K562 (cell line): ENCODE results near the gene NQO2. TPM values are rescaled to one million over a fixed set of nuclear protein-coding genes. Genes with fewer than 3 reads are reported as not detected.

Experiments used
- ELF2 ChIP-seq: fragments of 250-450 bp; sonication (Bioruptor Pico); IDR thresholded peaks from 2 replicates; pipeline ENCODE4 v1.5.0; 2021; ENCODE audit warnings: mild to moderate bottlenecking
- GABPB1 ChIP-seq: sonication (generic); formaldehyde crosslinking; IDR thresholded peaks from 2 replicates; pipeline ENCODE4 v1.8.0; 2022; ENCODE audit warnings: mild to moderate bottlenecking, missing genetic modification reagents
- RBM14 ChIP-seq: fragments of 200-400 bp; formaldehyde crosslinking; IDR thresholded peaks from 2 replicates; pipeline ENCODE4 v1.6.1; 2018; ENCODE audit warnings: low read depth, mild to moderate bottlenecking, low read length, moderate library complexity, borderline replicate concordance; ENCODE audit not compliant: insufficient read depth
- SNRNP70 ChIP-seq: fragments of 200-400 bp; formaldehyde crosslinking; optimal IDR thresholded peaks from 2 replicates; pipeline ENCODE3; 2017; ENCODE audit warnings: low read depth, low read length
- SOX6 ChIP-seq: fragments of 450-650 bp; IDR thresholded peaks from 2 replicates; pipeline ENCODE4 v1.6.1; 2014; ENCODE audit warnings: mild to moderate bottlenecking
- SP2 ChIP-seq: IDR thresholded peaks from 2 replicates; pipeline ENCODE4 v1.6.1; 2011; ENCODE audit warnings: mild to moderate bottlenecking, low read depth, low read length, moderate library complexity; ENCODE audit not compliant: poor library complexity, severe bottlenecking; ENCODE audit errors: extremely low read depth
- TAF7 ChIP-seq: fragments of 450-650 bp; IDR thresholded peaks from 2 replicates; pipeline ENCODE4 v1.6.1; 2016; ENCODE audit warnings: missing genetic modification characterization, missing compliant biosample characterization
- ZKSCAN8 ChIP-seq: fragments of 200-800 bp; sonication (Bioruptor generic); IDR thresholded peaks from 2 replicates; pipeline ENCODE4 v1.6.1; 2016; ENCODE audit warnings: missing genetic modification characterization, missing compliant biosample characterization
- ZNF449 ChIP-seq: fragments of 250-450 bp; sonication (Bioruptor Pico); IDR thresholded peaks from 2 replicates; pipeline ENCODE4 v1.8.0; 2022; ENCODE audit warnings: moderate library complexity, mild to moderate bottlenecking, inconsistent platforms
- ZNF583 ChIP-seq: fragments of 250-450 bp; sonication (Bioruptor Pico); IDR thresholded peaks from 2 replicates; pipeline ENCODE4 v1.4.0; 2020
- ZNF740 ChIP-seq, 3 experiments: fragments of 200-800 bp in 1 of 3; sonication (Bioruptor generic) in 1 of 3; sonication (generic) in 1 of 3; formaldehyde crosslinking in 1 of 3; IDR thresholded peaks; 2 replicates each; pipeline versions ENCODE4 v1.6.1 to v1.8.0; 2016 to 2022; ENCODE audit warnings: mild to moderate bottlenecking in 2 of 3, missing compliant biosample characterization in 2 of 3, missing genetic modification characterization in 2 of 3, missing genetic modification reagents in 1 of 3
- polyA plus RNA-seq, 8 experiments: library from polyadenylated mRNA; depleted of rRNA in 4 of 8; stranded (reverse) in 5 of 8; unstranded in 3 of 8; fragments of >200 nt; fragmentation: Nextera tagmentation in 2 of 8; fragmentation: Illumina TruSeq in 1 of 8; extraction: Ambion mirVana in 2 of 8; extraction: Trizol in 1 of 8; gene quantifications; 2 replicates each; pipeline versions ENCODE4 v1.2.1 to v1.2.3, GENCODE V29; 2011 to 2014; ENCODE audit warnings: inconsistent platforms in 1 of 8, missing spikeins in 1 of 8
- total RNA-seq, 7 experiments: library from RNA; depleted of rRNA in 6 of 7; stranded (reverse); fragments of >200 nt in 6 of 7; fragmentation: Illumina TruSeq in 2 of 7; extraction: Trizol in 2 of 7; gene quantifications; 2 replicates each; pipeline versions ENCODE4 v1.2.1 to v1.2.3, GENCODE V29; 2011 to 2021; ENCODE audit warnings: low replicate concordance in 1 of 7
- TF ChIP-seq, protein P1 (sequence below): IDR thresholded peaks from 2 replicates; pipeline ENCODE4 v1.6.1; 2012; ENCODE audit warnings: low read depth, low read length, improper control_type of control experiment, borderline replicate concordance
- TF ChIP-seq, protein P2 (sequence below), 2 experiments: IDR thresholded peaks; 2 replicates each; pipeline ENCODE4 v1.6.1; 2011; ENCODE audit warnings: borderline replicate concordance in 1 of 2, control low read depth in 1 of 2, low read depth in 1 of 2, low read length in 1 of 2, mild to moderate bottlenecking in 1 of 2, mixed read lengths in 1 of 2, moderate library complexity in 1 of 2; ENCODE audit not compliant: insufficient read depth in 1 of 2, insufficient read length in 1 of 2, poor library complexity in 1 of 2, severe bottlenecking in 1 of 2; ENCODE audit errors: extremely low read depth in 1 of 2
- TF ChIP-seq, protein P3 (sequence below): sonication (generic); formaldehyde crosslinking; IDR thresholded peaks from 2 replicates; pipeline ENCODE4 v1.8.1; 2023; ENCODE audit warnings: missing genetic modification reagents, mild to moderate bottlenecking, borderline replicate concordance

NQO2 gene
- total and polyA plus RNA-seq, 9 of the 15 experiments (the other 6 are each of a cell fraction or from before 2014, with no cell fraction given) = 54.6 to 214 (median 116) TPM

GRCh38 chr6:3023663-3024483 lies 24.2 kb downstream of the NQO2 start (continued):
- TF ChIP-seq, protein P1, sequence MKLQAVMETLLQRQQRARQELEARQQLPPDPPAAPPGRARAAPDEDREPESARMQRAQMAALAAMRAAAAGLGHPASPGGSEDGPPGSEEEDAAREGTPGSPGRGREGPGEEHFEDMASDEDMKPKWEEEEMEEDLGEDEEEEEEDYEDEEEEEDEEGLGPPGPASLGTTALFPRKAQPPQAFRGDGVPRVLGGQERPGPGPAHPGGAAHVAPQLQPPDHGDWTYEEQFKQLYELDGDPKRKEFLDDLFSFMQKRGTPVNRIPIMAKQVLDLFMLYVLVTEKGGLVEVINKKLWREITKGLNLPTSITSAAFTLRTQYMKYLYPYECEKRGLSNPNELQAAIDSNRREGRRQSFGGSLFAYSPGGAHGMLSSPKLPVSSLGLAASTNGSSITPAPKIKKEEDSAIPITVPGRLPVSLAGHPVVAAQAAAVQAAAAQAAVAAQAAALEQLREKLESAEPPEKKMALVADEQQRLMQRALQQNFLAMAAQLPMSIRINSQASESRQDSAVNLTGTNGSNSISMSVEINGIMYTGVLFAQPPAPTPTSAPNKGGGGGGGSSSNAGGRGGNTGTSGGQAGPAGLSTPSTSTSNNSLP = 0 out of 2 replicates have a peak, but pooled peaks have one; percentile 40
- TF ChIP-seq ELF2 (peak; percentile 68; the same call in 1 of the 2 replicates), ZNF449 (CRISPR knock-in tag) (peak; percentile 64; the same call in 1 of the 2 replicates), GABPB1 (CRISPR knock-in tag) (peak; percentile 91), ZNF583 (CRISPR knock-in tag) (peak; percentile 83), TAF7 (tag) (peak; percentile 68), ZNF740 (CRISPR knock-in tag; IDR thresholded peaks at IDR 0.05) (no peak), ZNF740 (tag; IDR thresholded peaks at IDR 0.05) (no peak), SNRNP70 (no peak), SOX6 (peak; percentile 93), SP2 (no peak), RBM14 (no peak), ZKSCAN8 (CRISPR knock-in tag) (0 out of 2 replicates have a peak, but pooled peaks have one; percentile 45)
- TF ChIP-seq, protein P2, sequence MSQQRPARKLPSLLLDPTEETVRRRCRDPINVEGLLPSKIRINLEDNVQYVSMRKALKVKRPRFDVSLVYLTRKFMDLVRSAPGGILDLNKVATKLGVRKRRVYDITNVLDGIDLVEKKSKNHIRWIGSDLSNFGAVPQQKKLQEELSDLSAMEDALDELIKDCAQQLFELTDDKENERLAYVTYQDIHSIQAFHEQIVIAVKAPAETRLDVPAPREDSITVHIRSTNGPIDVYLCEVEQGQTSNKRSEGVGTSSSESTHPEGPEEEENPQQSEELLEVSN (IDR thresholded peaks at IDR 0.05; ENCODE audit: borderline replicate concordance in 1 of 2, extremely low read depth in 1 of 2, insufficient read depth in 1 of 2, insufficient read length in 1 of 2, low read depth in 1 of 2, low read length in 1 of 2, poor library complexity in 1 of 2, severe bottlenecking in 1 of 2) = peak; percentile 97 to 99
- TF ChIP-seq, protein P3, sequence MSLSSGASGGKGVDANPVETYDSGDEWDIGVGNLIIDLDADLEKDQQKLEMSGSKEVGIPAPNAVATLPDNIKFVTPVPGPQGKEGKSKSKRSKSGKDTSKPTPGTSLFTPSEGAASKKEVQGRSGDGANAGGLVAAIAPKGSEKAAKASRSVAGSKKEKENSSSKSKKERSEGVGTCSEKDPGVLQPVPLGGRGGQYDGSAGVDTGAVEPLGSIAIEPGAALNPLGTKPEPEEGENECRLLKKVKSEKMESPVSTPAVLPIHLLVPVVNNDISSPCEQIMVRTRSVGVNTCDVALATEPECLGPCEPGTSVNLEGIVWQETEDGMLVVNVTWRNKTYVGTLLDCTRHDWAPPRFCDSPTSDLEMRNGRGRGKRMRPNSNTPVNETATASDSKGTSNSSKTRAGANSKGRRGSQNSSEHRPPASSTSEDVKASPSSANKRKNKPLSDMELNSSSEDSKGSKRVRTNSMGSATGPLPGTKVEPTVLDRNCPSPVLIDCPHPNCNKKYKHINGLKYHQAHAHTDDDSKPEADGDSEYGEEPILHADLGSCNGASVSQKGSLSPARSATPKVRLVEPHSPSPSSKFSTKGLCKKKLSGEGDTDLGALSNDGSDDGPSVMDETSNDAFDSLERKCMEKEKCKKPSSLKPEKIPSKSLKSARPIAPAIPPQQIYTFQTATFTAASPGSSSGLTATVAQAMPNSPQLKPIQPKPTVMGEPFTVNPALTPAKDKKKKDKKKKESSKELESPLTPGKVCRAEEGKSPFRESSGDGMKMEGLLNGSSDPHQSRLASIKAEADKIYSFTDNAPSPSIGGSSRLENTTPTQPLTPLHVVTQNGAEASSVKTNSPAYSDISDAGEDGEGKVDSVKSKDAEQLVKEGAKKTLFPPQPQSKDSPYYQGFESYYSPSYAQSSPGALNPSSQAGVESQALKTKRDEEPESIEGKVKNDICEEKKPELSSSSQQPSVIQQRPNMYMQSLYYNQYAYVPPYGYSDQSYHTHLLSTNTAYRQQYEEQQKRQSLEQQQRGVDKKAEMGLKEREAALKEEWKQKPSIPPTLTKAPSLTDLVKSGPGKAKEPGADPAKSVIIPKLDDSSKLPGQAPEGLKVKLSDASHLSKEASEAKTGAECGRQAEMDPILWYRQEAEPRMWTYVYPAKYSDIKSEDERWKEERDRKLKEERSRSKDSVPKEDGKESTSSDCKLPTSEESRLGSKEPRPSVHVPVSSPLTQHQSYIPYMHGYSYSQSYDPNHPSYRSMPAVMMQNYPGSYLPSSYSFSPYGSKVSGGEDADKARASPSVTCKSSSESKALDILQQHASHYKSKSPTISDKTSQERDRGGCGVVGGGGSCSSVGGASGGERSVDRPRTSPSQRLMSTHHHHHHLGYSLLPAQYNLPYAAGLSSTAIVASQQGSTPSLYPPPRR (CRISPR knock-in tag) = 0 out of 2 replicates have a peak, but pooled peaks have one; percentile 13
